Measurements from ENCODE around the gene MUC5B.

DNA sequence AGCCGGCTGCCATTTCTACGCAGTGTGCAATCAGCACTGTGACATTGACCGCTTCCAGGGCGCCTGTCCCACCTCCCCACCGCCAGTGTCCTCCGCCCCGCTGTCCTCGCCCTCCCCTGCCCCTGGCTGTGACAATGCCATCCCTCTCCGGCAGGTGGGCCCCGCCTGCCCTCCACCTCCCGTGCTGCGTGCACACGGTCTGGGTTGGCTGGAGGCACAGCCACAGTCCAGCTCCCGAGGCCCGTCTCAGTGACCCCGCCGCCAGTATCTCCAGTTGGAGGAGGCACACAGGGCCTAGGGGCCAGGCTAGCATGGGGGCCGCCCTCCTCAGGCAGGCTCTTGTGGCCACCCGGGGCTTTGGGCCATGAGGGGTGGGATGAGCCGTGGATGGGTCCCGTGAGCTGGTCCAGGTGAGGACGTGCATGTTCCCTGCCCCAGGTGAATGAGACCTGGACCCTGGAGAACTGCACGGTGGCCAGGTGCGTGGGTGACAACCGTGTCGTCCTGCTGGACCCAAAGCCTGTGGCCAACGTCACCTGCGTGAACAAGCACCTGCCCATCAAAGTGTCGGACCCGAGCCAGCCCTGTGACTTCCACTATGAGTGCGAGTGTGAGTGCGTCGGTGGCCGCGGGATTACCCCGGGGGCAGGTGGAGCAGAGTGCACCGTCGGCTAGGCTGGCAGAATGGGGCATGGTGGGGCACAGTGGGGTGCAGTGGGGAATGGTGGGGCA is 29.7 kb downstream of the MUC5B start:
- TF ChIP-seq, protein P1, sequence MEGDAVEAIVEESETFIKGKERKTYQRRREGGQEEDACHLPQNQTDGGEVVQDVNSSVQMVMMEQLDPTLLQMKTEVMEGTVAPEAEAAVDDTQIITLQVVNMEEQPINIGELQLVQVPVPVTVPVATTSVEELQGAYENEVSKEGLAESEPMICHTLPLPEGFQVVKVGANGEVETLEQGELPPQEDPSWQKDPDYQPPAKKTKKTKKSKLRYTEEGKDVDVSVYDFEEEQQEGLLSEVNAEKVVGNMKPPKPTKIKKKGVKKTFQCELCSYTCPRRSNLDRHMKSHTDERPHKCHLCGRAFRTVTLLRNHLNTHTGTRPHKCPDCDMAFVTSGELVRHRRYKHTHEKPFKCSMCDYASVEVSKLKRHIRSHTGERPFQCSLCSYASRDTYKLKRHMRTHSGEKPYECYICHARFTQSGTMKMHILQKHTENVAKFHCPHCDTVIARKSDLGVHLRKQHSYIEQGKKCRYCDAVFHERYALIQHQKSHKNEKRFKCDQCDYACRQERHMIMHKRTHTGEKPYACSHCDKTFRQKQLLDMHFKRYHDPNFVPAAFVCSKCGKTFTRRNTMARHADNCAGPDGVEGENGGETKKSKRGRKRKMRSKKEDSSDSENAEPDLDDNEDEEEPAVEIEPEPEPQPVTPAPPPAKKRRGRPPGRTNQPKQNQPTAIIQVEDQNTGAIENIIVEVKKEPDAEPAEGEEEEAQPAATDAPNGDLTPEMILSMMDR (IDR thresholded peaks at IDR 0.05), result no peak
- no peak for TF ChIP-seq POLR2A (IDR thresholded peaks at IDR 0.05)
